Astrocyte (in vitro differentiated cells and primary cell): ENCODE results near the gene HK3. TPM values are rescaled to one million over a fixed set of nuclear protein-coding genes. Genes with fewer than 3 reads are reported as not detected.

ENCODE experiments used
- DNase-seq: peaks from one replicate; pipeline ENCODE4 v3.0.0-alpha.2; 2010; ENCODE audit warnings: low read depth
- FAIRE-seq: peaks from 2 replicates; lab custom pipeline; 2011; peaks lifted over from hg19 to GRCh38; lab: Jason Lieb, UNC
- H2AFZ ChIP-seq: 2 replicates; pipeline ENCODE4 v1.6.0; 2012; ENCODE audit warnings: low read depth, low read length, inconsistent platforms
- H3K27ac ChIP-seq: 2 replicates; pipeline ENCODE4 v1.5.1; 2011; ENCODE audit warnings: low read depth, low read length, inconsistent platforms
- H3K27me3 ChIP-seq: 2 replicates; pipeline ENCODE4 v1.6.0; 2011; ENCODE audit warnings: low read length, inconsistent platforms; ENCODE audit not compliant: insufficient read depth
- H3K36me3 ChIP-seq: 2 replicates; pipeline ENCODE4 v1.5.1; 2011; ENCODE audit warnings: low read length, inconsistent platforms; ENCODE audit not compliant: insufficient read depth
- H3K4me1 ChIP-seq: 2 replicates; pipeline ENCODE4 v1.5.1; 2011; ENCODE audit warnings: low read length, inconsistent platforms; ENCODE audit not compliant: insufficient read depth
- H3K4me2 ChIP-seq: 2 replicates; pipeline ENCODE4 v1.6.0; 2012; ENCODE audit warnings: low read length, inconsistent platforms
- H3K4me3 ChIP-seq: 2 replicates; pipeline ENCODE4 v1.5.1; 2011; ENCODE audit warnings: low read depth, mild to moderate bottlenecking, low read length, inconsistent platforms; ENCODE audit not compliant: insufficient read depth
- H3K79me2 ChIP-seq: 2 replicates; pipeline ENCODE4 v1.6.0; 2012; ENCODE audit warnings: mild to moderate bottlenecking, low read length, inconsistent platforms; ENCODE audit not compliant: insufficient read depth
- H3K9ac ChIP-seq: 2 replicates; pipeline ENCODE4 v1.6.0; 2012; ENCODE audit warnings: mild to moderate bottlenecking, low read length, inconsistent platforms
- H3K9me3 ChIP-seq: 2 replicates; pipeline ENCODE4 v1.5.1; 2012; ENCODE audit warnings: low read depth, mild to moderate bottlenecking, low read length, inconsistent platforms; ENCODE audit not compliant: insufficient read depth
- H4K20me1 ChIP-seq: 2 replicates; pipeline ENCODE4 v1.6.0; 2012; ENCODE audit warnings: low read length, inconsistent platforms; ENCODE audit not compliant: insufficient read depth
- H3K27ac Mint-ChIP-seq: one replicate; pipeline ENCODE4 v1.8.0; 2021; ENCODE audit warnings: mild to moderate bottlenecking, mixed read lengths; ENCODE audit not compliant: unreplicated experiment
- H3K27me3 Mint-ChIP-seq: one replicate; pipeline ENCODE4 v1.8.0; 2021; ENCODE audit warnings: low read depth, mixed read lengths; ENCODE audit not compliant: unreplicated experiment
- H3K36me3 Mint-ChIP-seq: one replicate; pipeline ENCODE4 v1.8.0; 2021; ENCODE audit warnings: low read depth, mixed read lengths; ENCODE audit not compliant: unreplicated experiment
- H3K4me1 Mint-ChIP-seq: one replicate; pipeline ENCODE4 v1.8.0; 2021; ENCODE audit warnings: low read depth, mixed read lengths; ENCODE audit not compliant: unreplicated experiment
- H3K4me3 Mint-ChIP-seq: one replicate; pipeline ENCODE4 v1.8.0; 2021; ENCODE audit warnings: mild to moderate bottlenecking, moderate library complexity, mixed read lengths; ENCODE audit not compliant: unreplicated experiment
- H3K9me3 Mint-ChIP-seq: one replicate; pipeline ENCODE4 v1.8.0; 2021; ENCODE audit warnings: mild to moderate bottlenecking, mixed read lengths; ENCODE audit not compliant: unreplicated experiment
- EZH2 ChIP-seq: IDR thresholded peaks from 2 replicates; pipeline ENCODE4 v1.6.1; 2012; ENCODE audit warnings: mild to moderate bottlenecking, low read length, inconsistent platforms; ENCODE audit not compliant: insufficient read depth
- total RNA-seq: library from RNA; stranded (reverse); gene quantifications from 2 replicates; pipeline ENCODE4 v1.2.1, GENCODE V29; 2021
- TF ChIP-seq, protein P1 (sequence below): IDR thresholded peaks from 2 replicates; pipeline ENCODE4 v1.5.1; 2011; ENCODE audit warnings: low read depth, mild to moderate bottlenecking, inconsistent platforms, low read length, moderate library complexity; ENCODE audit not compliant: insufficient read depth

The HK3 gene
- total RNA-seq, 1 donor from 2014 or later = not detected

DNA sequence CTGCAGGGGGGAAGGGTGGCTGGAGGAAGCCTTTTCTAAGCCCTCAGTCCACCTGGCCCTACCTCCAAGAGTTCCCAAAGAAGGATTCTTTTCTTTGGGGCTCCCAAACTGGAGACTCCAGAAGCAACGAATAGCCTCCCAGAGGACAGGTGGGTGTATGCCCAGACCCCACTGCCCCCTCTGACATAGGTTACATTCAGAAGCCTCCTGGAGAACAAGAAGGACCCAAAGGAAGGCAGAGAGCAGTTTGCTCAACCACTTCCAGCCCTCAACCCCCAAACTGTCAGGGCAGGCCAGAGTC lies 10.3 kb downstream of the HK3 start:
- peaks cover 67% of the 10 kb centered on the region for H3K27me3 Mint-ChIP-seq
- no peak overlapping the region for H3K27ac Mint-ChIP-seq
- Histone ChIP-seq H3K9me3 (no peaks in the 10 kb centered on the region), H3K4me2 (no peak overlapping the region), H3K36me3 (no peaks in the 10 kb centered on the region), H3K79me2 (no peaks in the 10 kb centered on the region), H3K9ac (no peak overlapping the region), H3K27ac (no peak overlapping the region), H3K4me3 (no peak overlapping the region), H4K20me1 (no peaks in the 10 kb centered on the region), H3K4me1 (no peaks in the 10 kb centered on the region), H3K27me3 (peaks cover 19% of the 10 kb centered on the region), H2AFZ (no peak overlapping the region)
- DNase-seq (no peak), FAIRE-seq (no peak)
- H3K4me1 Mint-ChIP-seq = peaks cover 10% of the 10 kb centered on the region
- H3K4me3 Mint-ChIP-seq = no peak overlapping the region
- TF ChIP-seq, protein P1, sequence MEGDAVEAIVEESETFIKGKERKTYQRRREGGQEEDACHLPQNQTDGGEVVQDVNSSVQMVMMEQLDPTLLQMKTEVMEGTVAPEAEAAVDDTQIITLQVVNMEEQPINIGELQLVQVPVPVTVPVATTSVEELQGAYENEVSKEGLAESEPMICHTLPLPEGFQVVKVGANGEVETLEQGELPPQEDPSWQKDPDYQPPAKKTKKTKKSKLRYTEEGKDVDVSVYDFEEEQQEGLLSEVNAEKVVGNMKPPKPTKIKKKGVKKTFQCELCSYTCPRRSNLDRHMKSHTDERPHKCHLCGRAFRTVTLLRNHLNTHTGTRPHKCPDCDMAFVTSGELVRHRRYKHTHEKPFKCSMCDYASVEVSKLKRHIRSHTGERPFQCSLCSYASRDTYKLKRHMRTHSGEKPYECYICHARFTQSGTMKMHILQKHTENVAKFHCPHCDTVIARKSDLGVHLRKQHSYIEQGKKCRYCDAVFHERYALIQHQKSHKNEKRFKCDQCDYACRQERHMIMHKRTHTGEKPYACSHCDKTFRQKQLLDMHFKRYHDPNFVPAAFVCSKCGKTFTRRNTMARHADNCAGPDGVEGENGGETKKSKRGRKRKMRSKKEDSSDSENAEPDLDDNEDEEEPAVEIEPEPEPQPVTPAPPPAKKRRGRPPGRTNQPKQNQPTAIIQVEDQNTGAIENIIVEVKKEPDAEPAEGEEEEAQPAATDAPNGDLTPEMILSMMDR = no peak
- TF ChIP-seq EZH2 = no peak
- H3K9me3 Mint-ChIP-seq = peaks cover 7% of the 10 kb centered on the region
- peaks cover 5% of the 10 kb centered on the region for H3K36me3 Mint-ChIP-seq

GRCh38 chr5:176888016-176888864 lies 10.9 kb downstream of the HK3 start:
- FAIRE-seq (no peak), DNase-seq (no peak)
- Mint-ChIP-seq H3K36me3 (peaks cover 3% of the 10 kb centered on the region), H3K9me3 (peaks cover 7% of the 10 kb centered on the region), H3K27me3 (peaks cover 64% of the 10 kb centered on the region), H3K27ac (no peak overlapping the region), H3K4me1 (peaks cover 12% of the 10 kb centered on the region), H3K4me3 (no peak overlapping the region)
- Histone ChIP-seq H3K4me3 (no peak overlapping the region), H3K9me3 (no peaks in the 10 kb centered on the region), H3K36me3 (no peaks in the 10 kb centered on the region), H3K79me2 (no peaks in the 10 kb centered on the region), H3K27ac (no peak overlapping the region), H3K9ac (no peak overlapping the region), H4K20me1 (no peaks in the 10 kb centered on the region), H2AFZ (no peak overlapping the region), H3K4me2 (no peak overlapping the region), H3K27me3 (peaks cover 17% of the 10 kb centered on the region), H3K4me1 (no peaks in the 10 kb centered on the region)
- TF ChIP-seq EZH2 = no peak
- TF ChIP-seq, protein P1 = no peak

DNA sequence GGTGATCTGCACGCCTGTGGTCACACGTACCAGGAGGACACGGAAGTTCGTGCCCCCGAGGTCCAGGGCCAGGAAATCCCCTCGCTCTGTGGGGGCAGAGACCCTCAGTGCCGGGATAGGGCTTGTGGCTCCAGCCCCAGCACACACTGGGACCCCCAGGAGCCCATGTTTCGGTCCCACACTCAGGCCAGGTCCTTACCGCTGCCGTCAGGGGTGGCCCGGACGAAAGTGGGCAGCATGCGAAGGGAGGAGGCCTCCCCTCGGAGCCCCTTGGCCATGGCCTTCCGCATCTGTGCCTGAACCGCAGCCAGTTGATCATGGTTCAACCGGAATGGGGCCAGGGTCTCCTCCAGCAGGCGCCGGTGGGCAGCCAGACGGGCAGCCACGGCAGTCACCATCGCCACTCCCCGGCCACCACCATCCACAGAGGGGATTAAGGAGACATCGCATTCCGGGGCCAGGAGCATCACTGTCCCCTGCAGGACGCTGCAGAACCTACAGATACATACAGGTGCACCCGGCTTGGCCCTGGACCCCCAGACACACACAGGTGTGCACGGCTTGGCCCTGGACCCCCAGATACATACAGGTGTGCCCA lies 11.8 kb downstream of the HK3 start:
- peaks cover 7% of the 10 kb centered on the region for H3K9me3 Mint-ChIP-seq
- H3K27ac Mint-ChIP-seq = no peak overlapping the region
- TF ChIP-seq, protein P1 = no peak
- TF ChIP-seq EZH2 = no peak
- H3K36me3 ChIP-seq = no peaks in the 10 kb centered on the region
- no peak overlapping the region for H3K9ac ChIP-seq
- no peak overlapping the region for H3K4me3 Mint-ChIP-seq
- H3K4me1 ChIP-seq = no peaks in the 10 kb centered on the region
- peaks cover 14% of the 10 kb centered on the region for H3K4me1 Mint-ChIP-seq
- no peaks in the 10 kb centered on the region for H3K79me2 ChIP-seq
- DNase-seq (no peak), FAIRE-seq (no peak)
- H3K9me3 ChIP-seq = no peaks in the 10 kb centered on the region
- H3K36me3 Mint-ChIP-seq = peaks cover 3% of the 10 kb centered on the region
- H3K27ac ChIP-seq = no peak overlapping the region
- no peak overlapping the region for H3K4me2 ChIP-seq
- peaks cover 61% of the 10 kb centered on the region for H3K27me3 Mint-ChIP-seq
- peaks cover 12% of the 10 kb centered on the region for H3K27me3 ChIP-seq
- no peaks in the 10 kb centered on the region for H4K20me1 ChIP-seq
- no peak overlapping the region for H3K4me3 ChIP-seq
- H2AFZ ChIP-seq = no peak overlapping the region
